GM21825 (cell line): Measurements from ENCODE around the gene VSNL1.

Experiments
- ATAC-seq: cut with Tn5 transposase; IDR thresholded peaks from one replicate; pipeline ENCODE4 v1.9.1; 2021; ENCODE audit warnings: mild to moderate bottlenecking, moderate library complexity; ENCODE audit not compliant: unreplicated experiment

The VSNL1 gene

GRCh38 chr2:17607379-17607778 lies 66.9 kb downstream of the VSNL1 start:
- ATAC-seq: no peak

- no peak for ATAC-seq
Measured at GRCh38 chr2:17608251-17608650, 67.8 kb downstream of the VSNL1 start.

DNA sequence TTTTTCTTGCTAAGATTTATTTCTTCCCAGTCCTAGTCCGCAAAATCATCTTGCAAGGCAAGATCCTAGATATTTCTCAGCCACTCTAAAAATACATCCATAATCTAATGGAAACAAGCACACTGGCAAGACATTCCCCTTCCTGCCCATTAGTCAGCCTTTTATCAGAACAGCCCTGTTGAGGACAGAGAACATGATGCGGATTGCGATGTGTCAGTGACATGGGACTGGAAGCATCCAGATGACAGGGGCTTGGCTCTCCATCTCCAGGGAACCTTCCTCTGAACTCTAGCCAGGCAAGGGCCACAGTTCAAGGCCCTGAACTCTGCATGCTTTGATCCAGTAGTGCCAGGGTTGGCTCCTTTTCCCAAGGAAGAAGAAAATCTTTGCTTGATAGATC lies 70.0 kb downstream of the VSNL1 start:
- no peak for ATAC-seq

GRCh38 chr2:17611036-17611435 lies 70.5 kb downstream of the VSNL1 start:
- no peak for ATAC-seq

DNA sequence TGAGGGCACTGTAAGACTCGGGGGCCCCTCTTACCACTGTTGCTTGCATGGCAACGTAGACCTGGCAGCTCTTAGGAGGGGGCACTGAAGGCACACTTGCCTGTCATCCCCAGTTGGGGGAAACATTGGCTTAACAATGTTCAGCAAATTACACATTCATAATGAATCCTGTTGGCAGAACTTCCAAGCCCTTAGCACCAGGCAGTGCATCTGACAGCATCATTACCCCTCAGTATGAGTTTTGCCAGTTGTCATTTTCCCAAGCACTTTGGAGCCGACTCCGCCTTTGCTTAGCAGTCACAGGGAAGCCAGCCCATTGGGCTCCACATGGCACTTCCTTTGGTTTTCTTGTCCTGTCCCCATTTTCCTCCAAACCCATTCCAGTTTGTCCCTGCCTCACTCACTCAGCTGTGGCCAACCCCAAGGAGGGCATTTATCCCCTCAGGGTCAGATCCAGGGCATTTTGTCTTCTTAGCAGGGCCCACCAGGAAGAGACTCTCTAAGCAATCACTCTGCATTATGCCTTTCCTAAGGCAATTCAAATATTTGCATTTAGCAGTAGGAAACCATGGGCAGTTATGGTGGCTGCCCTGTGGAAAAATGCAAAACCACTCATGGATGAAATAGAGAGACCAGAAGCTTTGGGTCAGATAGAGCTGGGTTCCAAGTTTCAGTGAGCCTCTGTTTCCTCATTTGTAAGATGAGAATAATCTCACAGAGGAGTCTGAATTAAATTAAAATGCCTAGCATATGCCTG lies 73.9 kb downstream of the VSNL1 start:
- no peak for ATAC-seq

- no peak for ATAC-seq
Measured at GRCh38 chr2:17615147-17615546, 74.7 kb downstream of the VSNL1 start.

DNA sequence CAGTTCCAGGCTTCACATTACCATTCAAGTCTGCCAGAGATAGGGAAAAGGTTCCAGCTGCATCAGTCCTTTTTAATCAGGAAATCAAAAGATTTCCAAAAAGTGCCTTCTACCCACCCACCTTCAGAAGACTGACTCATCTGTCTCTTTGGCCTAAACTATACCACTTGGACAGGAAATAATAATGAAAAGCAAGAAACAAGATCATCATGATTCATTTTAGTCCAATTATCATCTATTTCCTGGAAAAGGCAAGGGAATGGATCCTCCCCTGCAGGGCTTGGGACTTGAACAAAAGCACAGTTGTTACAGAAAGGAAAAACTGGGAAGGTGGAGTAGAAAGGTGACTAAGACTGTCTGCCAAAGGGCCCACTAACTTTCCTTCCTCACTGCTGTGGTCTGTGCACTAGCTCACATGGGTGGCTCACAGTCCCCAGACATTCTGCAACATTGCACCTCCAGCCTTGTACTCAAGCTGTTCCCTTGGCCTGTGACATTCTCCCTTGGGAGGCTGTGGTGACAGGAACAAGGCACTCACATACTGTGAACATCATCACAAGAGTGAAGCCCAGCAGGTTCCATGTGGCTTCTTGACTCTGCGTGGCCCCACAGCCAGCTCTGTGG lies 75.3 kb downstream of the VSNL1 start:
- ATAC-seq: no peak

- no peak for ATAC-seq
Measured at GRCh38 chr2:17616405-17616804, 75.9 kb downstream of the VSNL1 start.

- ATAC-seq: no peak
Measured at GRCh38 chr2:17617516-17617915, 77.0 kb downstream of the VSNL1 start.

GRCh38 chr2:17617955-17618354 lies 77.5 kb downstream of the VSNL1 start:
- no peak for ATAC-seq

DNA sequence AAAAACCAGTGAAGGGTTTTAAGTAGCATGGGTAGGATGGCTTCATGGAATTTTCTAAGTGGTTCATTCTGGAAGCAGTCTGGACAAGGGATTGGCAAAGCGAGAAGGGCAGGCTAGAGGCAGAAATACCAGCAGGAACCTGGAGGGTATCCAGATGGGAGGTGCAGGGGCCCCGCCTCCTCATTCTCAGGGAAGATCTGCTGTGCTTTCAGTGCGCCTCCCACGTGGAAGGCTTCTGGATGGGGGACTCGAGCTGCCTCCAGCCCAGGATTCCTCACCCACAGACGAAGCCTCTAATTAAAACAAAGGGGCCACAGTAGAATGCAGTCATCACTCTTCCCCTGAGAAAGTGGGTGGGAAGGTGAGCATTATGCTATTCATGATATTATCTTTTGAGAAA lies 79.8 kb downstream of the VSNL1 start:
- ATAC-seq: no peak

DNA sequence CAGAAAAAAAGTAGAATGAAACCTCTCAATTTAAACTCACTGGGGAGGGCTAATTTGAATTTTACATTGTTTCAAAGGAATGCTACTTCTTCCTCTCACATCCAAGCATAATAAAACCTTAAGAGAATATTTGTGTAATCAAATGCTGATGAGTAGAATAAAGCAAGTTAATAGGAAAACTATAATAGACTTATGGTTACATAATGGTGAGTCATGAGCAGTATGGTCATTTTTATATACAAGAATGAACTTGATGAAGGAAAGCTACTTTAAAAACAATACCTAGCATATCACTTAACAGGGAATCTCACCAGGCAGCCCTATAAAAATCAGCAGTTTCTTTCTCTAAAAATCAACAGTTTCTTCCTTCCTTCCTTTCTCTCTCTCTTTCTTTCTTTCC lies 80.3 kb downstream of the VSNL1 start:
- no peak for ATAC-seq

DNA sequence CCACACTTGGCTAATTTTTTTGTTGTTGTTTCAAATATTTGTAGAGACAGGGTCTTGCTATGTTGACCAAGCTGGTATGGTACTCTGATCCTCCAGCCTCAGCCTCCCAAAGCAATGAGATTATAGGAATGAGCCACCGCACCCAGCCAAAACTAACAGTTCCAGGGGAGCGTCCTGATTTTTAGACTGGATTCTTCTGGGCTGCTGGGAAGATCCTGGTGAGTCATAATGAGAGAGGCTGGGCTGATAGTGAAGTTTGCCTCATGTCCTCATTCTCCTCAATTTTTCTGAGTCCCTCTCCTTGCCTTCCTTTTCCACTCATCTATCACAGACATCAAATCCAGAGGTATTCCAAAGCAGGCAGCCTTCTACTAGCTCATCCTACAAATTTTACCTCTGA lies 81.3 kb downstream of the VSNL1 start:
- no peak for ATAC-seq

DNA sequence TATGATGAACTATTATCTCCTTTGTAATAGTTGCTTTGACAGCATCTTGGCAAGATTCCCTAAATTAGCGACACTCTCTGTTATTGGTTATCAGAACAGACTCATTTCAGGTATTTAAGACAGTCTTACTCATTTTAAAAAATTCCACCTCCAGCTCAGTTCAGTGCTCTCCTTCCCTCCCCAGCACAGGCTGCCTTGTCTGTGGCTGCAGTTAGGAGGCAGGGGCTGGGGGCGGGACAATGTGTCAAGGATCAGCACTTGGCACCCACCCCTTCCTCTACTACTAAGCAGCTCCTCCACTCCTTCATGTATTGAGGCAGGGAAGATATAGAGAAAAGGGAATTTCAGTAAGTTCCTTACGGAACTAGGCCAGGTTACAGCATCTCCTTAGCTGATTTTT lies 85.0 kb downstream of the VSNL1 start:
- no peak for ATAC-seq

GRCh38 chr2:17626986-17627385 lies 86.5 kb downstream of the VSNL1 start:
- ATAC-seq: no peak

DNA sequence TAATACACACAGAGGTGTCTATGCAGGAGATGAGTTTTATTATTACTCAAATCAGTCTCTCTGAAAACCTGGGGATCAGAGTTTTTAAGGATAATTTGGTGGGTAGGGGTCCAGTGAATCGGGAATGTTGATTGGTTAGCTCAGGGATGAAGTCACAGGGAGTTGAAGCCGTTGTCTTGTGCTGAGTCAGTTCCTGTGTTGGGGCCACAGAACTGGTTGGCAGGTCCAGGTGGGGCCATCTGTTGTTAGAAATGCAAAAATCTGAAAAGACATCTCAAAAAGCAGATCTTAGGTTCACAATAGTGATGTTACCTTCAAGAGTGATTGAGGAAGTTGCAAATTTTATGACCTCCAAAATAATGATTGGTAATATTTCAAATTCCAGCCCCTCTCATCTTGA lies 86.9 kb downstream of the VSNL1 start:
- no peak for ATAC-seq

GRCh38 chr2:17628349-17629261 lies 88.1 kb downstream of the VSNL1 start:
- no peak for ATAC-seq

GRCh38 chr2:17630089-17630488 lies 89.6 kb downstream of the VSNL1 start:
- no peak for ATAC-seq

- no peak for ATAC-seq
Measured at GRCh38 chr2:17634997-17635396, 94.5 kb downstream of the VSNL1 start.

- ATAC-seq: no peak
Measured at GRCh38 chr2:17636257-17636656, 95.8 kb downstream of the VSNL1 start.

- ATAC-seq: no peak
Measured at GRCh38 chr2:17637131-17637906, 96.8 kb downstream of the VSNL1 start.
